Endodermal cell (in vitro differentiated cells): ENCODE results near the gene PIK3R2. TPM values are rescaled to one million over a fixed set of nuclear protein-coding genes. Genes with fewer than 3 reads are reported as not detected.

Source experiments
- DNase-seq: peaks from one replicate; pipeline ENCODE4 v3.0.0-alpha.2; 2017
- H3K27ac ChIP-seq: 2 replicates; pipeline ENCODE4 v1.5.1; 2013; ENCODE audit warnings: mild to moderate bottlenecking, low read depth, low read length, moderate library complexity
- H3K27me3 ChIP-seq: 2 replicates; pipeline ENCODE4 v1.6.1; 2013; ENCODE audit warnings: mild to moderate bottlenecking, low read length, moderate library complexity; ENCODE audit not compliant: insufficient read depth, control insufficient read depth, poor library complexity, severe bottlenecking
- H3K36me3 ChIP-seq: 2 replicates; pipeline ENCODE4 v1.7.0; 2013; ENCODE audit warnings: mild to moderate bottlenecking, low read length, moderate library complexity; ENCODE audit not compliant: control insufficient read depth, insufficient read depth
- H3K4me1 ChIP-seq: one replicate; pipeline ENCODE4 v1.7.0; 2013; ENCODE audit warnings: low read length; ENCODE audit not compliant: control insufficient read depth, insufficient read depth
- H3K4me3 ChIP-seq: 2 replicates; pipeline ENCODE4 v1.5.1; 2013; ENCODE audit warnings: mild to moderate bottlenecking, low read length, moderate library complexity
- H3K9ac ChIP-seq: 2 replicates; pipeline ENCODE4 v1.6.1; 2013; ENCODE audit warnings: mild to moderate bottlenecking, low read length, moderate library complexity; ENCODE audit not compliant: poor library complexity, severe bottlenecking; ENCODE audit errors: extremely low read depth
- H3K9me3 ChIP-seq: 2 replicates; pipeline ENCODE4 v1.6.1; 2013; ENCODE audit warnings: mild to moderate bottlenecking, low read length, moderate library complexity; ENCODE audit not compliant: control insufficient read depth
- H3K27ac Mint-ChIP-seq: 2 replicates; pipeline ENCODE4 v1.8.0; 2020; ENCODE audit warnings: mixed read lengths
- H3K27me3 Mint-ChIP-seq: 2 replicates; pipeline ENCODE4 v1.8.0; 2021; ENCODE audit warnings: mild to moderate bottlenecking, mixed read lengths; ENCODE audit not compliant: insufficient read depth
- H3K36me3 Mint-ChIP-seq: 2 replicates; pipeline ENCODE4 v1.8.0; 2020; ENCODE audit warnings: low read depth, mixed read lengths
- H3K4me1 Mint-ChIP-seq: 2 replicates; pipeline ENCODE4 v1.8.0; 2020; ENCODE audit warnings: mixed read lengths
- H3K4me3 Mint-ChIP-seq: 2 replicates; pipeline ENCODE4 v1.8.0; 2020; ENCODE audit warnings: mild to moderate bottlenecking, moderate library complexity, mixed read lengths
- H3K9me3 Mint-ChIP-seq: 2 replicates; pipeline ENCODE4 v1.8.0; 2020; ENCODE audit warnings: mild to moderate bottlenecking, mixed read lengths
- WGBS, 2 experiments: methylation state at CpG; one replicate each; pipeline versions ENCODE4 v1.1.5 to v1.1.7; 2013; ENCODE audit warnings: missing lambda C conversion rate in 2 of 2, mixed read lengths in 1 of 2; ENCODE audit not compliant: insufficient coverage in 1 of 2, insufficient read length in 1 of 2; 5-methylcytosine and 5-hydroxymethylcytosine counted together
- total RNA-seq, 2 donors: library from RNA; stranded (reverse); fragmentation: NEBNext Ultra II Directional in 1 of 2; extraction: Animal tissue kit (Norgen Biotek cat#: 25700) in 1 of 2; gene quantifications; 2 replicates in 1 of 2; 3 replicates in 1 of 2; pipeline ENCODE4 v1.2.1, GENCODE V29; 2021
- TF ChIP-seq, protein P1 (sequence below): fragments of 200-600 bp; sonication (generic); conservative IDR thresholded peaks from 2 replicates; pipeline ENCODE4 v1.5.0; 2021; ENCODE audit warnings: antibody characterized with exemption, mild to moderate bottlenecking

The PIK3R2 gene
- total RNA-seq, 2 donors from 2014 or later: 52.9 to 58.8 TPM

- H3K9me3 ChIP-seq: no peaks in the 10 kb centered on the region
- TF ChIP-seq, protein P1, sequence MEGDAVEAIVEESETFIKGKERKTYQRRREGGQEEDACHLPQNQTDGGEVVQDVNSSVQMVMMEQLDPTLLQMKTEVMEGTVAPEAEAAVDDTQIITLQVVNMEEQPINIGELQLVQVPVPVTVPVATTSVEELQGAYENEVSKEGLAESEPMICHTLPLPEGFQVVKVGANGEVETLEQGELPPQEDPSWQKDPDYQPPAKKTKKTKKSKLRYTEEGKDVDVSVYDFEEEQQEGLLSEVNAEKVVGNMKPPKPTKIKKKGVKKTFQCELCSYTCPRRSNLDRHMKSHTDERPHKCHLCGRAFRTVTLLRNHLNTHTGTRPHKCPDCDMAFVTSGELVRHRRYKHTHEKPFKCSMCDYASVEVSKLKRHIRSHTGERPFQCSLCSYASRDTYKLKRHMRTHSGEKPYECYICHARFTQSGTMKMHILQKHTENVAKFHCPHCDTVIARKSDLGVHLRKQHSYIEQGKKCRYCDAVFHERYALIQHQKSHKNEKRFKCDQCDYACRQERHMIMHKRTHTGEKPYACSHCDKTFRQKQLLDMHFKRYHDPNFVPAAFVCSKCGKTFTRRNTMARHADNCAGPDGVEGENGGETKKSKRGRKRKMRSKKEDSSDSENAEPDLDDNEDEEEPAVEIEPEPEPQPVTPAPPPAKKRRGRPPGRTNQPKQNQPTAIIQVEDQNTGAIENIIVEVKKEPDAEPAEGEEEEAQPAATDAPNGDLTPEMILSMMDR: no peak
- WGBS, 2 experiments: 79 to 90% methylated on average over 4 to 14 of the region's 14 CpGs
- peaks cover 6% of the 10 kb centered on the region for H3K27me3 Mint-ChIP-seq
- no peaks in the 10 kb centered on the region for H3K27me3 ChIP-seq
- H3K9ac ChIP-seq: no peak overlapping the region
- no peak overlapping the region for H3K4me3 ChIP-seq
- H3K4me3 Mint-ChIP-seq: no peak overlapping the region
- H3K4me1 Mint-ChIP-seq: peaks cover 11% of the 10 kb centered on the region
- no peaks in the 10 kb centered on the region for H3K4me1 ChIP-seq
- H3K27ac Mint-ChIP-seq: no peak overlapping the region
- DNase-seq: no peak
- no peak overlapping the region for H3K27ac ChIP-seq
- peaks cover 4% of the 10 kb centered on the region for H3K36me3 ChIP-seq
- H3K9me3 Mint-ChIP-seq: no peaks in the 10 kb centered on the region
- H3K36me3 Mint-ChIP-seq: peaks cover 21% of the 10 kb centered on the region
These were observed 33.3 kb upstream of the PIK3R2 start for GRCh38 chr19:18119717-18120105.

GRCh38 chr19:18120127-18120526 lies 32.8 kb upstream of the PIK3R2 start:
- peaks cover 8% of the 10 kb centered on the region for H3K36me3 ChIP-seq
- H3K4me1 ChIP-seq: no peaks in the 10 kb centered on the region
- TF ChIP-seq, protein P1: no peak
- no peaks in the 10 kb centered on the region for H3K27me3 ChIP-seq
- H3K4me3 ChIP-seq: no peak overlapping the region
- peaks cover 11% of the 10 kb centered on the region for H3K4me1 Mint-ChIP-seq
- 75 to 80% methylated on average over 1 of the region's 1 CpG for WGBS, 2 experiments
- DNase-seq: no peak
- H3K9me3 Mint-ChIP-seq: no peaks in the 10 kb centered on the region
- no peak overlapping the region for H3K4me3 Mint-ChIP-seq
- peaks cover 6% of the 10 kb centered on the region for H3K27me3 Mint-ChIP-seq
- H3K27ac ChIP-seq: no peak overlapping the region
- peaks cover 21% of the 10 kb centered on the region for H3K36me3 Mint-ChIP-seq
- H3K9ac ChIP-seq: no peak overlapping the region
- no peaks in the 10 kb centered on the region for H3K9me3 ChIP-seq
- peak overlapping the region; percentile 35 for H3K27ac Mint-ChIP-seq

- Histone ChIP-seq H3K27ac (no peak overlapping the region), H3K36me3 (peaks cover 12% of the 10 kb centered on the region), H3K9ac (no peak overlapping the region), H3K9me3 (no peaks in the 10 kb centered on the region), H3K4me3 (no peak overlapping the region), H3K27me3 (no peaks in the 10 kb centered on the region), H3K4me1 (no peaks in the 10 kb centered on the region)
- TF ChIP-seq, protein P1: no peak
- no peak overlapping the region for H3K27ac Mint-ChIP-seq
- DNase-seq: no peak
- H3K27me3 Mint-ChIP-seq: peaks cover 6% of the 10 kb centered on the region
- no peaks in the 10 kb centered on the region for H3K9me3 Mint-ChIP-seq
- H3K4me1 Mint-ChIP-seq: peaks cover 11% of the 10 kb centered on the region
- no peak overlapping the region for H3K4me3 Mint-ChIP-seq
- 94 to 96% methylated on average over 3 to 5 of the region's 5 CpGs for WGBS, 2 experiments
- H3K36me3 Mint-ChIP-seq: peaks cover 22% of the 10 kb centered on the region
These were observed 31.8 kb upstream of the PIK3R2 start for GRCh38 chr19:18121166-18121565.
